Mesothelial cell of epicardium (in vitro differentiated cells): ENCODE measurements around the gene KCNN2. TPM values are rescaled to one million over a fixed set of nuclear protein-coding genes. Genes with fewer than 3 reads are reported as not detected.

Experiments used
- DNase-seq, 2 experiments: peaks; one replicate each; pipeline ENCODE4 v3.0.0; 2021; ENCODE audit warnings: low spot score in 2 of 2; ENCODE audit not compliant: unreplicated experiment in 2 of 2
- H3K27ac Mint-ChIP-seq: 2 replicates; pipeline ENCODE4 v1.8.0; 2021; ENCODE audit warnings: mixed read lengths
- H3K27me3 Mint-ChIP-seq: 2 replicates; pipeline ENCODE4 v1.8.0; 2021; ENCODE audit warnings: low read depth, mixed read lengths
- H3K36me3 Mint-ChIP-seq: 2 replicates; pipeline ENCODE4 v1.8.0; 2021; ENCODE audit warnings: mixed read lengths
- H3K4me1 Mint-ChIP-seq: 2 replicates; pipeline ENCODE4 v1.8.0; 2021; ENCODE audit warnings: mixed read lengths
- H3K4me3 Mint-ChIP-seq: 2 replicates; pipeline ENCODE4 v1.8.0; 2021; ENCODE audit warnings: mild to moderate bottlenecking, moderate library complexity, mixed read lengths
- H3K9me3 Mint-ChIP-seq: 2 replicates; pipeline ENCODE4 v1.8.0; 2021; ENCODE audit warnings: mixed read lengths
- total RNA-seq: library from RNA; stranded (reverse); gene quantifications from 3 replicates; pipeline ENCODE4 v1.2.1, GENCODE V29; 2021
- TF ChIP-seq, protein P1 (sequence below): fragments of 200-600 bp; sonication (generic); IDR thresholded peaks from one replicate; pipeline ENCODE4 v1.5.0; 2021; ENCODE audit warnings: antibody characterized with exemption; ENCODE audit not compliant: unreplicated experiment

Gene KCNN2
- total RNA-seq: 17.1 to 19.6 TPM (median 19.1 TPM) in 3 replicates

GRCh38 chr5:114361724-114362196, at the start of gene KCNN2:
TSS of gene KCNN2 (plus strand) at chr5:114362070. CDS start at chr5:114362140, 70 bp downstream.
- peaks cover 54% of the 10 kb centered on the region for H3K27me3 Mint-ChIP-seq
- H3K4me1 Mint-ChIP-seq: peaks cover 17% of the 10 kb centered on the region
- DNase-seq: peak; percentile 64 to 87
- TF ChIP-seq, protein P1, sequence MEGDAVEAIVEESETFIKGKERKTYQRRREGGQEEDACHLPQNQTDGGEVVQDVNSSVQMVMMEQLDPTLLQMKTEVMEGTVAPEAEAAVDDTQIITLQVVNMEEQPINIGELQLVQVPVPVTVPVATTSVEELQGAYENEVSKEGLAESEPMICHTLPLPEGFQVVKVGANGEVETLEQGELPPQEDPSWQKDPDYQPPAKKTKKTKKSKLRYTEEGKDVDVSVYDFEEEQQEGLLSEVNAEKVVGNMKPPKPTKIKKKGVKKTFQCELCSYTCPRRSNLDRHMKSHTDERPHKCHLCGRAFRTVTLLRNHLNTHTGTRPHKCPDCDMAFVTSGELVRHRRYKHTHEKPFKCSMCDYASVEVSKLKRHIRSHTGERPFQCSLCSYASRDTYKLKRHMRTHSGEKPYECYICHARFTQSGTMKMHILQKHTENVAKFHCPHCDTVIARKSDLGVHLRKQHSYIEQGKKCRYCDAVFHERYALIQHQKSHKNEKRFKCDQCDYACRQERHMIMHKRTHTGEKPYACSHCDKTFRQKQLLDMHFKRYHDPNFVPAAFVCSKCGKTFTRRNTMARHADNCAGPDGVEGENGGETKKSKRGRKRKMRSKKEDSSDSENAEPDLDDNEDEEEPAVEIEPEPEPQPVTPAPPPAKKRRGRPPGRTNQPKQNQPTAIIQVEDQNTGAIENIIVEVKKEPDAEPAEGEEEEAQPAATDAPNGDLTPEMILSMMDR: no peak
- H3K4me3 Mint-ChIP-seq: peak within 1 kb of the TSS; percentile 89
- no peaks in the 10 kb centered on the region for H3K36me3 Mint-ChIP-seq
- H3K27ac Mint-ChIP-seq: peak within 1 kb of the TSS; percentile 89
- no peaks in the 10 kb centered on the region for H3K9me3 Mint-ChIP-seq

DNA sequence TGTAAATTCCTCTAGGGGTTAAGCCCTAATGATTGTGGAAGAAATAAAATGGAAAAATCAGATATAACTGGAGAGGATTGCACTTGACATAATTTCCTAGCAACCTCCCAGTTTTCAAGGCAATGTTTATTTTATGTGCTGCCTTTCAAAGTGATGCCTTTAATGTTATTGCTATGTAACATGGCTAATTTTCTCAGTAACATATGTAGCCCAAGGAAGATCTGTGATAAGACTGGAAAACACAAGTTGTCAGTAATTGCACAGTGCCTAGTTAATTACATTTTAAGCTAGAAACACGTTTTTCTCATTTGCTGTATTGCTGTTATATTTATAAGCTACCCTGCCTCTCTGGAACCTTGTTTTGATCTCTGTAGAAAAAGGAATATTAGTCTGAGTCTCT, 49.2 kb upstream of the KCNN2 start:
- Mint-ChIP-seq H3K4me1 (peaks cover 21% of the 10 kb centered on the region), H3K27me3 (no peaks in the 10 kb centered on the region), H3K27ac (peak overlapping the region; percentile 39), H3K36me3 (no peaks in the 10 kb centered on the region), H3K9me3 (no peaks in the 10 kb centered on the region), H3K4me3 (no peak overlapping the region)
- TF ChIP-seq, protein P1: no peak
- DNase-seq: no peak

- TF ChIP-seq, protein P1: no peak
- Mint-ChIP-seq H3K9me3 (no peaks in the 10 kb centered on the region), H3K36me3 (no peaks in the 10 kb centered on the region), H3K4me3 (no peak overlapping the region), H3K27me3 (no peaks in the 10 kb centered on the region), H3K4me1 (peaks cover 26% of the 10 kb centered on the region), H3K27ac (no peak overlapping the region)
- no peak for DNase-seq
Measured at GRCh38 chr5:114314061-114314460, 47.8 kb upstream of the KCNN2 start.

DNA sequence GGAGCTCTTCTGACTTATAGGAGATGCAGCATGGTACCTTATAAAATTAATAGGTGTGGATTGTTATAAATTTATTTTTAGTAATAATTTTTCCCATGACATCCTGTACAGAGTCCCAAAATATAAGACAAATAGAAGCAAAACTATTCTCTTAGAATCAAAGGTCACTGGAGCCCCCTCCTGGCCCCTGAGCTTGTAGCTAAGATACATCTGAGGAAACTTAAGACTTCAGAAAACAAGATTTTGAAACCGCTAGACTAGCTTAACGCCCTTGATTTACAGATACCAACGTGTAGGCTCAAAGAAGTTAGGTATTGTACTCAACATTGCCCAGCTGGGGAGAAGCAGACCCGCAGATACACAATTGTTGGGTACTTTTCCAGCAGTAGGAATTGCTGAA, 45.7 kb upstream of the KCNN2 start:
- TF ChIP-seq, protein P1: no peak
- no peaks in the 10 kb centered on the region for H3K36me3 Mint-ChIP-seq

DNA sequence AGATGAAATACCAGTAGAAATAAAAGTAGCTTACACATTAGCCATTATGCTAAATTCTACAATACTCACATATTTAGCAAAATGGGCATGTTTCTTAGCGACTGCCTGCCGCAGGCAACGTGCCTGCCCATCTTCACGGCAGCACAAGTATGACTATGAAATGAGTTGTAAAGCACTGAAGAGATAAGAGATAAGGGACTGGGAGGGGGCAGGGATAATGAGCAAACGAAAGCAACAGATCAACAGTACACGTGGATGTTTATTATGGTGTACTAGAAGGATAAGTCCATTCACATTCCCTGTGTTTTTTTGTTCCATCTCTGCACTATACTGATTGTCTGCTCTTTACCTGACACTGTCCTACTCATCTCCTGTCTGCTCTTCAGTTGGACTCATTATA, 44.1 kb upstream of the KCNN2 start:
- H3K4me3 Mint-ChIP-seq: no peak overlapping the region
- no peaks in the 10 kb centered on the region for H3K9me3 Mint-ChIP-seq
- TF ChIP-seq, protein P1: no peak
- no peaks in the 10 kb centered on the region for H3K27me3 Mint-ChIP-seq
- H3K27ac Mint-ChIP-seq: no peak overlapping the region
- DNase-seq: no peak
- peaks cover 27% of the 10 kb centered on the region for H3K4me1 Mint-ChIP-seq
- no peaks in the 10 kb centered on the region for H3K36me3 Mint-ChIP-seq

More for the DNA sequence above, 45.7 kb upstream of the KCNN2 start:
- H3K27ac Mint-ChIP-seq: no peak overlapping the region
- no peaks in the 10 kb centered on the region for H3K27me3 Mint-ChIP-seq
- H3K9me3 Mint-ChIP-seq: no peaks in the 10 kb centered on the region
- H3K4me1 Mint-ChIP-seq: peaks cover 33% of the 10 kb centered on the region
- H3K4me3 Mint-ChIP-seq: no peak overlapping the region
- DNase-seq: no peak

- H3K27ac Mint-ChIP-seq: no peak overlapping the region
- no peak for DNase-seq
- no peaks in the 10 kb centered on the region for H3K36me3 Mint-ChIP-seq
- H3K27me3 Mint-ChIP-seq: no peaks in the 10 kb centered on the region
- H3K4me3 Mint-ChIP-seq: no peak overlapping the region
- TF ChIP-seq, protein P1: no peak
- no peaks in the 10 kb centered on the region for H3K9me3 Mint-ChIP-seq
- peaks cover 24% of the 10 kb centered on the region for H3K4me1 Mint-ChIP-seq
Measured at GRCh38 chr5:114319236-114319635, 42.6 kb upstream of the KCNN2 start.
